ENCODE results near the gene EPHA3. TPM values are rescaled to one million over a fixed set of nuclear protein-coding genes. Genes with fewer than 3 reads are reported as not detected.

EPHA3 gene
- total RNA-seq, 1 donor from 2014 or later: 349 TPM

DNA sequence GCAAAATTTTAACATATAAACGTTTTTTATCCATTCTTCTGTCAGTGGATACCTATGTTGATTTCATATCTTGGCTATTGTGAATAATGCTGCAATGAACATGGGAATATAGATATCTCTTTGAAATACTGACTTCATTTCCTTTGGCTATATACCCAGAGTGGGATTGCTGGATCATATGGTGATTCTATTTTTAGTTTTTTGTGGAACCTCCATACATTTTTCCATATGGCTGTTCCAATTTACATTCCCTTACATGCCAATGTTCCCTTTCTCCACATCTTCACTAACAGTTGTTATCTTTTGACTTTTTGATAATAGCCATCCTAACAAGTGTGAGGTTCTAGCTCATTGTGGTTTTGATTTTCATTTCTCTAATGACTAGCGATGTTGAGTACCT is 344.6 kb downstream of the EPHA3 start:
- no peak for DNase-seq

DNA sequence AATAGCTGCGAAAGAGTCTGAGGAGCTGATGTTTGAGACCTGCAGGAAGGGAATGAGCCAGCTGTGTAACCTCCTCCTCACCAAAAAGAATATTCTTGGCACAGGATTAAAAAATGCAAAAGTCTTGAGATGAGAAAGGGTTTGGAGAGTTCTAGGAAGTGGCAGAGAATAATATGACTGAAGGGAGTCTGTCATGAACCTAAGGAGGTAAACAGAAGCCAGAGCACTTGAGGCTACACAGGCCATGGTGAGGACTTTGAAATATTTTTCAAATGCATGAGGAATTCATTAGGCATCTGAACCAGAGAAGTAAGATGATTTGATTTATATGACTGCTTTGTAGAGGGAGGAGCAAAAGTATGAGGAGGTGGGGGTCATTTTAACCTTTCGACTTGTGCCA is 347.8 kb downstream of the EPHA3 start:
- DNase-seq: no peak

DNA sequence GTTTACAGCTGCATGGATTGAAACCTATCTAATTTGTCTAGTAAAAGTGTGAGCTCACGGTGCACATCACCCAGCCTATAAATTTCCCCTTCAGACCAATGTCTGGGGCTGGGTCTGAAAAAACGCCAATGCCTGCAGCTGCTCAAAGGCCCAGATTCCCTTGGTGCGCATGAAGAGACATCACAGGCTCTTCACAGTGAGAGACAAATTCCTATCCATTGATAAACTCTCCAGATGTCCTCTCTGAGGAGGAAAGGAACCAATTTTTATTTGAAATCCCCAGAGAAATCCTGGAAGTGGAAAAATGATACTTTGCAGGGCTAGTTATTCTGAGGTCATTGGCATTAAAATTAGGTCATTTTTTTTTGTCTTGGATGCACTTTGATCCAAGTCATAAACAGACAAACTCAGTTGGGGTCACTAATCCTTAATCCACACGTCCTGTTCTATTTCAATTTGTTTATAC is 360.5 kb downstream of the EPHA3 start:
- no peak for DNase-seq

DNA sequence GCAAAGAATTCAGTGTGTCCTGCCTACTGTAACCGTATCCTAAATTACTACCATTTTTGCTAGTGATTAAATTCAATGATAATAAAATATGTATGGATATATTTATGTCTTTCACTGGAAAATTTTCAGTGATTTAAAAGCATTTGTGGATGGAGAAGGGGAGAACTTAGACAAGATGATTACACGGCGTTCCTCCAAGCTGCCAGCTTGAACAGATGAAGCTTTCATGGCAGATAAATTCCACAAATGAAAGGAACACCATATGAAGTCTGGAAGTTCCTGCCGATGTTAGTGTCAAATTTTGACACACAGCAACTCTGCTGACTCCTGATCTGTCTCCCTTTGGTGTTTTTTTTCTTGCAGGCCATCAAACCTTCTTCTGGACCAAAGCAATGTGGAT is 364.7 kb downstream of the EPHA3 start:
- no peak for DNase-seq

DNA sequence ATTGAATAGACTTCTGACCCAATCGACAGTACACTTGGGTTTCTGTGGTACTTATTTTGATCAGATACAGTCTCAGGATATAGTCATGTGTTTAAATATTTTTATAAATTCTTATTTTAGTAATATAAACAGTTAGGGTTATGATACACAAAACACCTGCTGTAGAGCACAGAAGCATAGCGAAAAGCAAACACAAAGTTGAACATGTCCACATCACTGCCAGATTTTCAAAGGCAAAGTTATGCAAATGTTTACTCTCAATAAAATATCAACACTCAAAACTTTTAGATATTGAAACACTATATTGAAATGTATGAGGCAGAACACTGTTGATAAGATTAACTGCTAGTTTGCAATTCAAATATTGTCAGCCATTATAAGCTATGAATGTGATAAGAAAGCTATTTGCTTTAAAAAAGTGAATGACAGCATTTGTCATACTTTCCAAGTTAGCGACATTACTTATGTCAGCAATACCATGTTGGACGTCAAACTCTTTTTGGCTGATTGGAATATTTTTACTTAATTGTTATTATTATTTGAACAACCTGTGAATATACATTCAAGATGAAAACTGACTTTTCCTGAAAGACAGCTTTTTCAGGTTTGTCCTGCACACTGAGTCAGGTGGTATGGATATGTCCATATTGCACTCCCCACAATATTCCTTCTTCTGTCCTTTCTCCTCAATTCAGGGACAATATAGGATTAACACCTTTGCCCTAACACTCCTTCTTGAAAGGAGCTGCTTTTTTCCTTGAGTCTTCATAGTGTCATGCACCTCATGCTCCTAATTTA is 367.1 kb downstream of the EPHA3 start:
- DNase-seq: no peak

DNA sequence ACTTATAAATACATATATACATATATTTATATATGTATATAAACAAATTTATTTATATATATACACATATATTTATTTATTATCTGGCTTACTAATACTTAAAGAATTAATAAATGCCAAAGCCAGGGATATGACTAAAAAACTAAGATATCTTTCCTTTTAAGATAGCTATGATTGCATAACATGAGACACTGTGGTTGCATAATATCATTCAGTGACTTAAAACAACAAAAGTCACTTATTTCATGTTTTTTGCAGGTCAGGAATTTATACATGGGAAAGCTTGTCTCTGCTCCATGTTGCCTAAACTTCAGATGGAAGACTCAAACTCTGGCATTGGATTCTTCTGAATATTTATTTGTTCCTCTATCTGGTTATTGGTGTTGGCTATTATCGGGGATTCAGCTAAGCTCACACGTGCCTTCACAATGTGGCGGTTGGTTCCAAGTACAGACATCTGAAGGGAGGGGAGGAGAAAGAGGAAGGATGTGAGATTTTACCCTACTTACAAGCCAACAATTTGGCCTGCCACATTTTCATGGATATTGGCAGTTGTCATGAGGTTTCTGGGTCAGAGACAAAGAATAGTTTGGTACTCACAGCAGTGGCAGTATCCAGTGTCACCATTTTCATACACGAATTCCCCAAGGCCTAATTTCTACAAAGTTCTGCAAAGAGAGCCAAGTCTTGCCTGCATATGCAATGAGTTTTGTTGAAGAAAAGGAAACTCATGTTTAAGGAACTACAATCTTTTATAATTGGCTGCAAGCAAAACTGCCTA is 381.6 kb downstream of the EPHA3 start:
- no peak for DNase-seq

DNA sequence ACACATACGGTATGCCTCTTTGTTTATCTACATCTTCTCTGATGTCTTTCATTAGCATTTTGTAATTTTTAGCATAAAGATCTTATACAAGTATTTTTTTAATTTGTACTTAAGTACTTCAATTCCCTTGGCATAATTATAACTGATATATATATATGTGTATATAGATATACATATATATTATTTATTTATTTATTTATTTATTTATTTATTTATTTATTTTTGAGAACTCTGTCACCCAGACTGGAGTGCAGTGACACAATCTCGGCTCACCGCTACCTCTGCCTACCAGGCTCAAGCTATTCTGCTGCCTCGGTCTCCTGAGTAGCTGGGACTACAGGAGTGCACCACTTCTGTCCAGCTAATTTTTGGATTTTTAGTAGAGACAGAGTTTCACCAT is 382.7 kb downstream of the EPHA3 start:
- DNase-seq: no peak

DNA sequence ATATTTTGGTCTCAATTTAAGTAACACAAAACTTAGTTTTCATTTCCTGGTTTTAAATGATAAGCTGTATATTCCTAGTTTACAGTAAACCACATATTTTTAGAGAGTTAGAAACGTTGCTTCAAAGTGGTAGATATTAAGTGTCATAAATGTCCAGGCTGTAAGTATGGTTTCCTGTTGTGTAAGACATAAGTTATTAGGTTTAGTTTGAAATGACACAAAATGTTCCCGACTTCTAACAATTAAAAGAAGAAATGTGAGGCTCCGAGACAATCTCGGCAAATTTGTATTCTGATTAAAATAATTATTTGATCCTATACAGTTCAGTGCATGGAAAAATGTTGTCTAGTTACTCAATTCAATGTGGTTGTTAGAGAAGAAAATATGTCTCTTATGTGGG is 387.3 kb downstream of the EPHA3 start:
- no peak for DNase-seq

DNA sequence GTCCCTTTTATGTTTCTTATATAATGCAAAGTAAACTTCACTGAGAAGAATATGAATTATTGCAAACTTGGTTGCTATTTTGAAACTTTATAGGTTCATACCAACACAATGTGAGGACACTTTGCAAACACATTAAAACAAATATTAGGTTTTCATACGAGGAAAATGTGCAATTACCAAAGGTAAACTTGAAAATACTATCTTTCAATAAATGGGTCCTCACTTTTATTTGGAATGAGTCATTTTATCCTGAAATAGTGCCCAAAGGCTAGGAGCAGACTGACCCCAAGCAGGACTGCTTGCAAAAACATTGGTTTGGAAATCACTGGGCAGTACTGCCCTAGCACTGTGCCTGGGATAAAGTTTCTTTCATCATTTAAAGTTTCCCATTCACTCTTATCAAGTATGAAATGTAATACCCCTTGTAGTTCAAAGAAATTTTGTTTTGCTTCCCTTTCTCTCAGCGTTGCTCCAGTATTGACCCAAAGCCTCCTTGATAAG is 396.5 kb downstream of the EPHA3 start:
- DNase-seq: no peak

DNA sequence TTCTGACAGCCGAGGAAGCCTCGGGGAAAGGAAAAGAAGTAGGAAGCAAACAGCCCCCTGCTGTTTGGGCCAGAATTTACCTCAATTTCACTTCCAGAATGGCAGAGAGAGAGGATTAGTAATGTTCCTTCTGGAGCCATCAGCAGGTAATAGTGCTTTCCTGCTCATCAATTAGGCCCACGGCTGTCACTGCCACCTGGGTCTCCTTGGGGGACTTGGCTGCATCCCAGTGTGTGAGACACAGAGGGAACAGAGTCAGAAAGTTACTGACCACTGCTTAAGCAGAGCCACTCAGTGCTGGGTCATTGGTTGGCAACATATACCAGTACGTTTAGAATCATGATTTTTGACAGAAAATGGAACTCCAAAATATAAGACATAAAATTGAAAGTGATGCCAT is 397.0 kb downstream of the EPHA3 start:
- DNase-seq: no peak

DNA sequence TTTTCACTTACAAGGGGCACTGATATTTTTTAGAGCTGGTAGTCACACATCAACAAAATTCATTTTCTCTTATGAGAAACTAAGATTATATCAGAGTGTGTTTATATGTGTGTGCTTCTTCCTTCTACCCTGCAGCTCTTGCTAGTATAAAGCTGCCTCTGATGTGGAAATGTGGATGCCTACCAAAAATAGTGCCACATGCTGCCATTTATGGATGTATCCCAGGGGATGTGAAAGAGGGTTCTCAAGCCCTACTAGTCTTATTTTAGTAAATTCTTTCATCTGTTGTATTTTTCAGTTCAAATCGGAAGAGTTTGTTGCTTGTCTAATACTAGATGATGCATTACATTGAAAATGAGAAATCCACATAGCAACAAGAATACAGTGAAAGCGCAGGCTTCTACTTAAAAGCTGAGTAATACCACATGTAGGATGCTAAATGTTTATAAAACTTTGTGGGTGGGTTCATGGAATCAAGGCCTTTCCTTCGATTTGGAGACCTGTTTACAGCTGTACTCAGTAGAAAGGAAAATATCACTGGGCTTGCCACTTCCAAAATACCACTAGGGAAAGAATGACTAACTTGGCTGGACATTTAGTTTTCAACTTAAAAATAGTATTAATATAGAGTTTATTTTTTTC is 399.2 kb downstream of the EPHA3 start:
- DNase-seq: no peak

DNA sequence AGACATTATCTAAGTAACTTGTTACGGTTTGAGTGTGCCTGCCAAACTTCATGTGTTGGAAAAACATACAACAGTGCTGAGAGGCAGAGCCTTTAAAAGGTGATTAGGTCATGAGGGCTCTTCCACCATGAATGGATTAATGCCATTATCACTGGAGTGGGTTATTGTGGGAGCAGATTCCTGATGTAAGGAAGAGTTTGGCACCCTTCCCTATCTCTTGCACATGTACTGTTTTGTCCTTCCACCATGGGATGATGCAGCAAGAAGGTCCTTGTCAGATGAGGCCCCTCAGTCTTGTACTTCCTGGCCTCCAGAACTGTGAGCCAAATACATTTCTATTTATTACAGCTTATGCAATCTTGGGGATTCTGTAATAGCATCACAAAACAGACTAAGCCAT is 413.9 kb downstream of the EPHA3 start:
- no peak for DNase-seq

DNA sequence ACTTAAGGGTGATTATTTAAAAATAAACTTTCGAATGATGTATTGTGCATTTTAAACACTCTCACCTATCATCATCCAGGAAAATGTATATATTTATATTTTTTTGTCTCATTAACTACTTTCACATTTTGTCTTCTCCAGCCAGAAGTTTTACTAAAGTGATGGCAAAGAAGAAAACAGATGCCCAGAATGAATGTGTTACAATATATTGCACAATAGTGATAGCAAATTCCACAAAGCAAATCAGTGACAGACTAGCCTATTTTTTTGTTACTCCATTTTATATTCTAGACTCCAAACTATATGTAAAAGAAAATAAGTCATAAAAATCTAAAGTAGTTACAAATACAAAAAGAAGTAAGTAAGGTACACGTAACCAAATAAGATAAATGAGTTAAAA is 414.7 kb downstream of the EPHA3 start:
- DNase-seq: no peak

DNA sequence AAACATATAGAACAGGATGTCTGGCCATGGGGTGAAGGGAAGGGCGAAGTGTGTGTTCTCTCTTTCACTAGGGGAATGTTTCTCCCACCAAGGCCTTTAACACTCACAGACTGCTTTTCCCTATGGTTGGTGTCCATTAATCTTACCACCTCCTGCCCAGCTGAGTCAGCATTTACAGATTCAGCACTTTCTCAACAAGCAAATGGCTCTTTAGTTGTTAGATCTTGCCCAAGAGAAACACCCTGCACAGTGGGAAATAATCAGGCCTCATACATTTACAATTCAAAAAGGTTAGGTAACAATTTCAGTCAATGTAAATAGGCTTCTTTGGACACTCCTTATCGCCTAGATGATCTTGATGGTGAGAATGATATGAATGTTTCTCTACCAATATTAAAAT is 418.2 kb downstream of the EPHA3 start:
- DNase-seq: no peak

DNA sequence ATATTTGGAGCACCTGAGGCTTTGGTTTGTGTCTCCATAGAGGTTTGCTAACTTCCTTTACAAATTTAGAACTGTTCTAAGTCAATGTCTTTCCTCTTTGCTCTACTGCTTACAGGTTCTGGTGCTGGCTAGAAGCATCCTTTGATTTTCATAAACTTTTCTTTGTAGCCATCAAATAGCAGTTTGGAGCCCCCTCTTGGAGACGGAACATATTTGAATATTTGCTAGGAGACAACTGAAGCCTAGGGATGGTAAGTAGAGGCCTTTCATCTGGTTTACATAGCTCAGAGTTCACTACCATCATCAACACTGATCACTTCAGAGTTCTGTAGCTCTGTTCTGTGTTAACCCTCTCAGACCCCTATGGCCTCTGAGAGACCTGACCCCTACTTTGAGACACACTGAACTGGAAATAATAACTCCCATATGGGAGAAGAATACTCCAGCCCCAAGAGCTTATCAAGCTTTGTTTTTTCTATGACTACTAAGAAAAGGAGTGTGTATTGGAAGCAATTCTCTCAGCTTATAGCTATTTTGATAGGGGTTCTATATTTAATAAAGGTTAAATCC is 420.4 kb downstream of the EPHA3 start:
- no peak for DNase-seq

Measured in occipital lobe (tissue), 2 donors.